ENCODE data around the gene RGS7. TPM values are rescaled to one million over a fixed set of nuclear protein-coding genes. Genes with fewer than 3 reads are reported as not detected.
A peak's percentile ranks its signal among the peaks of the same experiment; 100 is the strongest.

RGS7 gene
- polyA plus RNA-seq = not detected

GRCh38 chr1:241356519-241357365 is at the start of gene RGS7:
RGS7 (minus strand) TSS chr1:241357205.
- peaks cover 11 to 18% (median 12%) of the 10 kb centered on the region in 3 donors for H3K27me3 Mint-ChIP-seq (ENCODE audit: low read depth in 3 of 3)
- no peaks in the 10 kb centered on the region for H3K36me3 Mint-ChIP-seq
- H3K4me3 Mint-ChIP-seq = peak within 1 kb of the TSS in 4 of 5 donors; percentile 28 to 55 (median 51)
- DNase-seq = no peak
- peaks cover 0 to 11% (median 2%) of the 10 kb centered on the region in 6 donors for H3K9me3 Mint-ChIP-seq
- peaks cover 1 to 4% of the 10 kb centered on the region in 2 donors for H3K4me1 Mint-ChIP-seq
- H3K27ac Mint-ChIP-seq = no peak within 1 kb of the TSS

GRCh38 chr1:241406421-241406820 is 49.4 kb upstream of the RGS7 start:
- H3K27ac Mint-ChIP-seq = no peak overlapping the region
- no peaks in the 10 kb centered on the region for H3K36me3 Mint-ChIP-seq
- H3K9me3 Mint-ChIP-seq = peaks cover 0 to 5% (median 2%) of the 10 kb centered on the region in 6 donors

GRCh38 chr1:241401156-241401555 is 44.2 kb upstream of the RGS7 start:
- no peak overlapping the region for H3K4me3 Mint-ChIP-seq
- H3K27me3 Mint-ChIP-seq (ENCODE audit: low read depth in 3 of 3) = no peaks in the 10 kb centered on the region
- peaks cover 0 to 8% (median 0%) of the 10 kb centered on the region in 6 donors for H3K9me3 Mint-ChIP-seq
- H3K36me3 Mint-ChIP-seq = no peaks in the 10 kb centered on the region
- DNase-seq = no peak
- no peaks in the 10 kb centered on the region for H3K4me1 Mint-ChIP-seq
- H3K27ac Mint-ChIP-seq = no peak overlapping the region

More at GRCh38 chr1:241406421-241406820, 49.4 kb upstream of the RGS7 start:
- Mint-ChIP-seq H3K4me1 (no peaks in the 10 kb centered on the region), H3K27me3 (ENCODE audit: low read depth in 3 of 3) (no peaks in the 10 kb centered on the region), H3K4me3 (no peak overlapping the region)
- DNase-seq = no peak

- Mint-ChIP-seq H3K27ac (no peak overlapping the region), H3K4me1 (no peaks in the 10 kb centered on the region), H3K36me3 (no peaks in the 10 kb centered on the region), H3K4me3 (no peak overlapping the region), H3K27me3 (ENCODE audit: low read depth in 3 of 3) (no peaks in the 10 kb centered on the region), H3K9me3 (peaks cover 0 to 14% (median 0%) of the 10 kb centered on the region in 6 donors)
- DNase-seq = no peak
Observed at GRCh38 chr1:241396747-241397681, 40.0 kb upstream of the RGS7 start.

GRCh38 chr1:241391926-241392710 is 35.1 kb upstream of the RGS7 start:
- Mint-ChIP-seq H3K27me3 (ENCODE audit: low read depth in 3 of 3) (no peaks in the 10 kb centered on the region), H3K36me3 (no peaks in the 10 kb centered on the region), H3K9me3 (peaks cover 0 to 14% (median 0%) of the 10 kb centered on the region in 6 donors), H3K4me3 (no peak overlapping the region), H3K27ac (no peak overlapping the region), H3K4me1 (no peaks in the 10 kb centered on the region)
- DNase-seq = no peak

GRCh38 chr1:241390526-241390925 is 33.5 kb upstream of the RGS7 start:
- no peaks in the 10 kb centered on the region for H3K27me3 Mint-ChIP-seq (ENCODE audit: low read depth in 3 of 3)
- no peak for DNase-seq
- H3K4me3 Mint-ChIP-seq = no peak overlapping the region
- no peak overlapping the region for H3K27ac Mint-ChIP-seq
- H3K9me3 Mint-ChIP-seq = peaks cover 0 to 10% (median 0%) of the 10 kb centered on the region in 6 donors
- no peaks in the 10 kb centered on the region for H3K4me1 Mint-ChIP-seq
- no peaks in the 10 kb centered on the region for H3K36me3 Mint-ChIP-seq

- no peak overlapping the region for H3K27ac Mint-ChIP-seq
- H3K36me3 Mint-ChIP-seq = no peaks in the 10 kb centered on the region
- peaks cover 0 to 10% (median 0%) of the 10 kb centered on the region in 6 donors for H3K9me3 Mint-ChIP-seq
- peaks cover 0 to under 1% (median 0%) of the 10 kb centered on the region in 3 donors for H3K27me3 Mint-ChIP-seq (ENCODE audit: low read depth in 3 of 3)
- DNase-seq = no peak
- no peaks in the 10 kb centered on the region for H3K4me1 Mint-ChIP-seq
- H3K4me3 Mint-ChIP-seq = no peak overlapping the region
Observed at GRCh38 chr1:241389400-241389799, 32.4 kb upstream of the RGS7 start.

GRCh38 chr1:241387216-241387615 is 30.2 kb upstream of the RGS7 start:
- no peaks in the 10 kb centered on the region for H3K4me1 Mint-ChIP-seq
- H3K27ac Mint-ChIP-seq = no peak overlapping the region
- no peak overlapping the region for H3K4me3 Mint-ChIP-seq
- peaks cover 0 to 2% (median 0%) of the 10 kb centered on the region in 3 donors for H3K27me3 Mint-ChIP-seq (ENCODE audit: low read depth in 3 of 3)
- no peaks in the 10 kb centered on the region for H3K36me3 Mint-ChIP-seq
- peaks cover 0 to 10% (median under 1%) of the 10 kb centered on the region in 6 donors for H3K9me3 Mint-ChIP-seq
- no peak for DNase-seq

GRCh38 chr1:241376701-241377100 is 19.7 kb upstream of the RGS7 start:
- no peak for DNase-seq
- Mint-ChIP-seq H3K36me3 (no peaks in the 10 kb centered on the region), H3K4me3 (no peak overlapping the region), H3K9me3 (peaks cover 0 to 7% (median 4%) of the 10 kb centered on the region in 6 donors), H3K27ac (no peak overlapping the region), H3K27me3 (ENCODE audit: low read depth in 3 of 3) (peaks cover 0 to 2% (median 0%) of the 10 kb centered on the region in 3 donors), H3K4me1 (no peaks in the 10 kb centered on the region)

- no peak for DNase-seq
- Mint-ChIP-seq H3K4me3 (no peak overlapping the region), H3K27me3 (ENCODE audit: low read depth in 3 of 3) (peaks cover 0 to 2% (median 0%) of the 10 kb centered on the region in 3 donors), H3K27ac (no peak overlapping the region), H3K9me3 (peaks cover 0 to 7% (median 4%) of the 10 kb centered on the region in 6 donors), H3K4me1 (no peaks in the 10 kb centered on the region), H3K36me3 (no peaks in the 10 kb centered on the region)
Observed at GRCh38 chr1:241375886-241376285, 18.9 kb upstream of the RGS7 start.

GRCh38 chr1:241366196-241366595 is 9.2 kb upstream of the RGS7 start:
- peaks cover 0 to 3% (median 2%) of the 10 kb centered on the region in 3 donors for H3K27me3 Mint-ChIP-seq (ENCODE audit: low read depth in 3 of 3)
- no peak overlapping the region for H3K27ac Mint-ChIP-seq
- no peak overlapping the region for H3K4me3 Mint-ChIP-seq
- no peaks in the 10 kb centered on the region for H3K36me3 Mint-ChIP-seq
- peaks cover 0 to 11% (median 4%) of the 10 kb centered on the region in 6 donors for H3K9me3 Mint-ChIP-seq
- no peak for DNase-seq
- no peaks in the 10 kb centered on the region for H3K4me1 Mint-ChIP-seq

GRCh38 chr1:241362350-241362749 is 5.3 kb upstream of the RGS7 start:
- H3K27me3 Mint-ChIP-seq (ENCODE audit: low read depth in 3 of 3) = peaks cover 2 to 9% (median 4%) of the 10 kb centered on the region in 3 donors

More at GRCh38 chr1:241362350-241362749, 5.3 kb upstream of the RGS7 start:
- DNase-seq = no peak
- Mint-ChIP-seq H3K4me3 (no peak overlapping the region), H3K27ac (no peak overlapping the region), H3K36me3 (no peaks in the 10 kb centered on the region), H3K9me3 (peaks cover 0 to 22% (median 5%) of the 10 kb centered on the region in 6 donors), H3K4me1 (peaks cover 1 to 4% of the 10 kb centered on the region in 2 donors)

Measured in immature natural killer cell (primary cell).